CD14-positive monocyte (primary cell): ENCODE results near the gene KCNAB1. TPM values are rescaled to one million over a fixed set of nuclear protein-coding genes. Genes with fewer than 3 reads are reported as not detected.

Experiments
- DNase-seq, 3 donors: peaks; one replicate each; pipeline ENCODE4 v3.0.0-alpha.2; 2011 to 2022
- H2AFZ ChIP-seq: 2 replicates; pipeline ENCODE4 v1.6.0; 2012; ENCODE audit warnings: mild to moderate bottlenecking, low read depth, low read length, inconsistent platforms; ENCODE audit not compliant: insufficient read depth, poor library complexity, severe bottlenecking
- H3K27ac ChIP-seq, 2 donors: 1 replicate in 1 of 2; 2 replicates in 1 of 2; pipeline ENCODE4 v1.5.1; 2012 to 2013; ENCODE audit warnings: low read length in 2 of 2, control low read depth in 1 of 2, inconsistent platforms in 1 of 2, low read depth in 1 of 2, mild to moderate bottlenecking in 1 of 2
- H3K27me3 ChIP-seq, 2 donors: one replicate each; pipeline versions ENCODE4 v1.6.0 to v1.6.1; 2011 to 2013; ENCODE audit warnings: low read length in 2 of 2; ENCODE audit not compliant: control insufficient read depth in 2 of 2, insufficient read depth in 2 of 2
- H3K36me3 ChIP-seq, 2 donors: replicated peaks in 1 of 2; 1 replicate in 1 of 2; 2 replicates in 1 of 2; pipeline versions ENCODE4 v1.5.1 to v1.6.1; 2012 to 2013; ENCODE audit warnings: low read length in 2 of 2, control low read depth in 1 of 2, inconsistent platforms in 1 of 2, mild to moderate bottlenecking in 1 of 2; ENCODE audit not compliant: insufficient read depth in 2 of 2, control insufficient read depth in 1 of 2
- H3K4me1 ChIP-seq, 2 donors: 1 replicate in 1 of 2; 2 replicates in 1 of 2; pipeline versions ENCODE4 v1.5.1 to v1.6.1; 2012 to 2013; ENCODE audit warnings: low read length in 2 of 2, control low read depth in 1 of 2, inconsistent platforms in 1 of 2, mild to moderate bottlenecking in 1 of 2, moderate library complexity in 1 of 2; ENCODE audit not compliant: insufficient read depth in 2 of 2, control insufficient read depth in 1 of 2
- H3K4me2 ChIP-seq: replicated peaks from 2 replicates; pipeline ENCODE3; 2012; ENCODE audit warnings: low read length, moderate library complexity, mild to moderate bottlenecking; ENCODE audit not compliant: poor library complexity, severe bottlenecking; ENCODE audit errors: extremely low read depth
- H3K4me3 ChIP-seq, 3 experiments: fragments of 200-600 bp in 1 of 3; sonication (generic) in 1 of 3; replicated peaks in 1 of 3; 1 replicate in 2 of 3; 2 replicates in 1 of 3; pipeline ENCODE4 v1.5.1; 2011 to 2013; ENCODE audit warnings: low read length in 3 of 3, mild to moderate bottlenecking in 3 of 3, control low read depth in 2 of 3, low read depth in 2 of 3, inconsistent platforms in 1 of 3, moderate library complexity in 1 of 3
- H3K79me2 ChIP-seq: 2 replicates; pipeline ENCODE4 v1.6.0; 2012; ENCODE audit warnings: mild to moderate bottlenecking, control low read depth, inconsistent platforms, low read length, moderate library complexity; ENCODE audit not compliant: insufficient read depth
- H3K9ac ChIP-seq: 2 replicates; pipeline ENCODE4 v1.6.0; 2017; ENCODE audit warnings: low read length, mild to moderate bottlenecking; ENCODE audit not compliant: insufficient read depth, poor library complexity, severe bottlenecking
- H3K9me3 ChIP-seq, 2 donors: replicated peaks in 1 of 2; 1 replicate in 1 of 2; 2 replicates in 1 of 2; pipeline versions ENCODE4 v1.5.1 to v1.6.1; 2012 to 2013; ENCODE audit warnings: low read length in 2 of 2, control low read depth in 1 of 2; ENCODE audit not compliant: control insufficient read depth in 1 of 2, insufficient read depth in 1 of 2
- H4K20me1 ChIP-seq: 2 replicates; pipeline ENCODE4 v1.6.0; 2012; ENCODE audit warnings: mild to moderate bottlenecking, low read length, control low read depth, moderate library complexity; ENCODE audit not compliant: insufficient read depth
- H3K27ac Mint-ChIP-seq, 7 donors: one replicate each; pipeline ENCODE4 v1.8.0; 2020; ENCODE audit warnings: mild to moderate bottlenecking in 7 of 7, mixed read lengths in 7 of 7, moderate library complexity in 6 of 7, inconsistent platforms in 2 of 7
- H3K27me3 Mint-ChIP-seq, 3 donors: one replicate each; pipeline ENCODE4 v1.8.0; 2021 to 2022; ENCODE audit warnings: low read depth in 3 of 3, mild to moderate bottlenecking in 3 of 3, mixed read lengths in 3 of 3, moderate library complexity in 3 of 3, inconsistent platforms in 1 of 3
- H3K36me3 Mint-ChIP-seq, 2 donors: one replicate each; pipeline ENCODE4 v1.8.0; 2020; ENCODE audit warnings: mixed read lengths in 2 of 2, inconsistent platforms in 1 of 2, mild to moderate bottlenecking in 1 of 2
- H3K4me1 Mint-ChIP-seq: one replicate; pipeline ENCODE4 v1.8.0; 2020; ENCODE audit warnings: mild to moderate bottlenecking, mixed read lengths
- H3K4me3 Mint-ChIP-seq, 2 donors: one replicate each; pipeline ENCODE4 v1.8.0; 2020; ENCODE audit warnings: mild to moderate bottlenecking in 2 of 2, mixed read lengths in 2 of 2, moderate library complexity in 1 of 2
- H3K9me3 Mint-ChIP-seq, 7 donors: one replicate each; pipeline ENCODE4 v1.8.0; 2020 to 2022; ENCODE audit warnings: mixed read lengths in 7 of 7, mild to moderate bottlenecking in 6 of 7, moderate library complexity in 6 of 7, inconsistent platforms in 2 of 7
- CTCF ChIP-seq: fragments of 200-600 bp; IDR thresholded peaks from one replicate; pipeline ENCODE4 v1.8.0; 2022; ENCODE audit warnings: antibody characterized with exemption, mild to moderate bottlenecking
- WGBS: methylation state at CpG from one replicate; pipeline ENCODE4 v1.1.5; 2013; ENCODE audit warnings: missing lambda C conversion rate; ENCODE audit not compliant: insufficient coverage; 5-methylcytosine and 5-hydroxymethylcytosine counted together
- intact Hi-C, 2 donors: fragments of 100-400 bp; cut with micrococcal nuclease; formaldehyde crosslinking; loops; one replicate each; pipeline versions ENCODE4 v1.15.0 to v1.15.1; 2023
- polyA plus RNA-seq, 3 donors: library from polyadenylated mRNA; depleted of rRNA in 1 of 3; unstranded in 2 of 3; stranded (reverse) in 1 of 3; fragments of 300-500 nt in 2 of 3; fragments of >200 nt in 1 of 3; fragmentation: Illumina TruSeq in 2 of 3; gene quantifications; 1 replicate in 2 of 3; 2 replicates in 1 of 3; pipeline ENCODE4 v1.2.3, GENCODE V29; 2012 to 2021

The KCNAB1 gene
- polyA plus RNA-seq, 3 donors = 0.08 to 0.14 TPM; not detected in 1

GRCh38 chr3:156579427-156579851 lies 459.1 kb downstream of the KCNAB1 start:
- no peaks in the 10 kb centered on the region for H3K27me3 ChIP-seq
- no CpG with 5 or more reads among the region's 2 CpGs for WGBS
- DNase-seq = peak; percentile 71 to 84 (median 77)
- H4K20me1 ChIP-seq = no peaks in the 10 kb centered on the region
- peaks cover 47 to 73% of the 10 kb centered on the region in 2 donors for H3K4me1 ChIP-seq
- H3K27ac Mint-ChIP-seq = peak overlapping the region; percentile 7 to 91 (median 83)
- intact Hi-C loops = no loop called here
- peak overlapping the region in 1 of 2 donors; percentile 54 for H3K4me3 Mint-ChIP-seq
- peak overlapping the region; percentile 8 for H2AFZ ChIP-seq
- peaks cover 50% of the 10 kb centered on the region for H3K4me1 Mint-ChIP-seq
- peaks cover 0 to under 1% (median 0%) of the 10 kb centered on the region in 3 donors for H3K27me3 Mint-ChIP-seq
- H3K9me3 ChIP-seq = no peaks in the 10 kb centered on the region
- peak overlapping the region in 1 of 2 donors; percentile 75 for H3K27ac ChIP-seq
- H3K4me3 ChIP-seq = peak overlapping the region in 1 of 3 experiments; percentile 23
- no peak overlapping the region for H3K9ac ChIP-seq
- H3K4me2 ChIP-seq = peak overlapping the region; percentile 27
- H3K36me3 Mint-ChIP-seq = no peaks in the 10 kb centered on the region
- peaks cover 0 to 2% (median 0%) of the 10 kb centered on the region in 7 donors for H3K9me3 Mint-ChIP-seq
- TF ChIP-seq CTCF = no peak
- no peaks in the 10 kb centered on the region for H3K79me2 ChIP-seq
- no peaks in the 10 kb centered on the region for H3K36me3 ChIP-seq

DNA sequence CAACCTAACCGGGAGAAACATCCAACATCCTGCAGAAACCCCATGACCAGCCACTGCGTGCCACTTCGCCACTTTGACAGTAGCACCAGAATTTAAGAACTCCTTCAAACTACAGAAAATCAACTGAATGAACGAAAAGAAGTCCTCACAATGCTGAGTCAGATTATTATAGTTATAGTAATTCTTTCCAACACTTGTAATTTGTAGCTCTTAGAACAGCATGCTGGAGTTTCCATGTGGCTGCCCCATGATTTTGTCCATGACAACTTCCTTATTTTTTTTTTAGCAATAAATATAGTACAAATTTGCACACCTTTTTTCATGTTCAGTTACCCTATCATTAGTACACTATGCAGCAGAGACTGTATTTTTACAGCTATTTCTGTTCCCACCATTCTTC lies 460.7 kb downstream of the KCNAB1 start:
- Histone ChIP-seq H3K36me3 (no peaks in the 10 kb centered on the region), H3K4me3 (no peak overlapping the region), H3K4me1 (peaks cover 51 to 80% of the 10 kb centered on the region in 2 donors), H3K79me2 (no peaks in the 10 kb centered on the region), H3K27ac (no peak overlapping the region), H3K4me2 (no peak overlapping the region), H3K27me3 (no peaks in the 10 kb centered on the region), H3K9me3 (no peaks in the 10 kb centered on the region), H3K9ac (no peak overlapping the region), H2AFZ (no peak overlapping the region), H4K20me1 (no peaks in the 10 kb centered on the region)
- Mint-ChIP-seq H3K4me1 (peaks cover 49% of the 10 kb centered on the region), H3K27ac (no peak overlapping the region), H3K27me3 (no peaks in the 10 kb centered on the region), H3K9me3 (peaks cover 0 to 2% (median 0%) of the 10 kb centered on the region in 7 donors), H3K4me3 (no peak overlapping the region), H3K36me3 (no peaks in the 10 kb centered on the region)
- TF ChIP-seq CTCF = no peak
- DNase-seq = peak in 1 of 3 donors; percentile 28
- intact Hi-C loops = no loop called here
- no CpG with 5 or more reads among the region's 4 CpGs for WGBS
